BJ (cell line): ENCODE results near the gene MTF1. TPM values are rescaled to one million over a fixed set of nuclear protein-coding genes. Genes with fewer than 3 reads are reported as not detected.
A peak's percentile ranks its signal among the peaks of the same experiment; 100 is the strongest.

Experiments
- CTCF ChIA-PET: fragments of 350-600 bp; formaldehyde crosslinking; extraction: SDS; loops from one replicate; lab custom pipeline; 2021; ENCODE audit warnings: antibody characterized with exemption, inconsistent platforms; lab: Yijun Ruan, JAX
- POLR2A ChIA-PET: fragments of 300-600 bp; sonication (Branson Sonifier 250); formaldehyde crosslinking; extraction: SDS; loops from one replicate; lab custom pipeline; 2021; ENCODE audit warnings: antibody characterized with exemption; lab: Charles Lee
- DNase-seq: peaks from one replicate; pipeline ENCODE4 v3.0.0-alpha.2; 2011; ENCODE audit warnings: low read depth
- H3K27me3 ChIP-seq: 2 replicates; pipeline ENCODE4 v1.6.0; 2011; ENCODE audit warnings: low read length; ENCODE audit not compliant: control insufficient read depth, insufficient read depth
- H3K36me3 ChIP-seq: 2 replicates; pipeline ENCODE4 v1.5.1; 2011; ENCODE audit warnings: low read length; ENCODE audit not compliant: control insufficient read depth, insufficient read depth
- H3K4me3 ChIP-seq: 2 replicates; pipeline ENCODE4 v1.5.1; 2011; ENCODE audit warnings: low read depth, mild to moderate bottlenecking, control low read depth, low read length
- CTCF ChIP-seq: IDR thresholded peaks from 2 replicates; pipeline ENCODE4 v1.5.1; 2011; ENCODE audit warnings: low read depth, mild to moderate bottlenecking, control low read depth, inconsistent platforms, low read length, moderate library complexity; ENCODE audit not compliant: insufficient read depth
- polyA plus RNA-seq: library from polyadenylated mRNA; depleted of rRNA; stranded (reverse); fragments of >200 nt; gene quantifications from 2 replicates; pipeline ENCODE4 v1.2.3, GENCODE V29; 2011

The MTF1 gene
- polyA plus RNA-seq, 1 experiment: 6.9 TPM

GRCh38 chr1:37892151-37893047 is 33.0 kb upstream of the MTF1 start:
- no peak overlapping the region for H3K4me3 ChIP-seq
- no peak for TF ChIP-seq CTCF
- DNase-seq: no peak
- peaks cover 11% of the 10 kb centered on the region for H3K36me3 ChIP-seq
- POLR2A ChIA-PET: no interaction called here
- no peaks in the 10 kb centered on the region for H3K27me3 ChIP-seq
- CTCF ChIA-PET: interaction anchor here (0.6 to 4.1 kb wide), 6 partner anchors 9 to 179 kb away, joined by 3 to 28 read pairs (median 4); no protein-coding TSS in a partner anchor

- no peak for DNase-seq
- Histone ChIP-seq H3K4me3 (no peak overlapping the region), H3K27me3 (no peaks in the 10 kb centered on the region), H3K36me3 (peaks cover 21% of the 10 kb centered on the region)
- POLR2A ChIA-PET: no interaction called here
- CTCF ChIA-PET: interaction anchor here (1.3 to 4.1 kb wide), 2 partner anchors 86 to 87 kb away, joined by 4 to 28 read pairs; no protein-coding TSS in a partner anchor
- TF ChIP-seq CTCF: peak; percentile 27; the same call in 1 of the 2 replicates
Measured at GRCh38 chr1:37890378-37891014, 31.1 kb upstream of the MTF1 start.

- DNase-seq: no peak
- ChIA-PET CTCF (interaction anchor here (0.6 to 1.4 kb wide), 5 partner anchors 21 to 92 kb away, joined by 3 to 5 read pairs (median 4); partner anchors contain the start of gene MTF1), POLR2A (no interaction called here)
- no peaks in the 10 kb centered on the region for H3K27me3 ChIP-seq
- no peak overlapping the region for H3K4me3 ChIP-seq
- no peak for TF ChIP-seq CTCF
- H3K36me3 ChIP-seq: peaks cover 26% of the 10 kb centered on the region
Measured at GRCh38 chr1:37888022-37888700, 28.8 kb upstream of the MTF1 start.

GRCh38 chr1:37884145-37884544 is 24.8 kb upstream of the MTF1 start:
- peaks cover 34% of the 10 kb centered on the region for H3K36me3 ChIP-seq
- no peak overlapping the region for H3K4me3 ChIP-seq
- DNase-seq: no peak
- no peak for TF ChIP-seq CTCF
- POLR2A ChIA-PET: no interaction called here
- no peaks in the 10 kb centered on the region for H3K27me3 ChIP-seq
- CTCF ChIA-PET: interaction anchor here (0.7 to 1.5 kb wide), 3 partner anchors 8 to 23 kb away, joined by 3 to 6 read pairs (median 3); no protein-coding TSS in a partner anchor
